Astrocyte of the spinal cord (primary cell): Measurements from ENCODE around the gene PTPRN2.

Experiments used
- DNase-seq: peaks from one replicate; pipeline ENCODE4 v3.0.0; 2011; ENCODE audit warnings: low read depth, low spot score
- H3K4me3 ChIP-seq: 2 replicates; pipeline ENCODE4 v1.5.1; 2011; ENCODE audit warnings: low read depth, mild to moderate bottlenecking, low read length, moderate library complexity
- in situ Hi-C: cut with HindIII; loops from 2 replicates; pipeline ENCODE4 v1.10.0; 2017; ENCODE audit warnings: low sequenced_read_pairs
- TF ChIP-seq, protein P1 (sequence below): IDR thresholded peaks from 2 replicates; pipeline ENCODE4 v1.5.1; 2012; ENCODE audit warnings: low read depth, mild to moderate bottlenecking, low read length, inconsistent platforms

The PTPRN2 gene

GRCh38 chr7:158273138-158273651, 314.4 kb downstream of the PTPRN2 start:
- H3K4me3 ChIP-seq = no peak overlapping the region
- DNase-seq = no peak
- in situ Hi-C loops = no loop called here
- TF ChIP-seq, protein P1, sequence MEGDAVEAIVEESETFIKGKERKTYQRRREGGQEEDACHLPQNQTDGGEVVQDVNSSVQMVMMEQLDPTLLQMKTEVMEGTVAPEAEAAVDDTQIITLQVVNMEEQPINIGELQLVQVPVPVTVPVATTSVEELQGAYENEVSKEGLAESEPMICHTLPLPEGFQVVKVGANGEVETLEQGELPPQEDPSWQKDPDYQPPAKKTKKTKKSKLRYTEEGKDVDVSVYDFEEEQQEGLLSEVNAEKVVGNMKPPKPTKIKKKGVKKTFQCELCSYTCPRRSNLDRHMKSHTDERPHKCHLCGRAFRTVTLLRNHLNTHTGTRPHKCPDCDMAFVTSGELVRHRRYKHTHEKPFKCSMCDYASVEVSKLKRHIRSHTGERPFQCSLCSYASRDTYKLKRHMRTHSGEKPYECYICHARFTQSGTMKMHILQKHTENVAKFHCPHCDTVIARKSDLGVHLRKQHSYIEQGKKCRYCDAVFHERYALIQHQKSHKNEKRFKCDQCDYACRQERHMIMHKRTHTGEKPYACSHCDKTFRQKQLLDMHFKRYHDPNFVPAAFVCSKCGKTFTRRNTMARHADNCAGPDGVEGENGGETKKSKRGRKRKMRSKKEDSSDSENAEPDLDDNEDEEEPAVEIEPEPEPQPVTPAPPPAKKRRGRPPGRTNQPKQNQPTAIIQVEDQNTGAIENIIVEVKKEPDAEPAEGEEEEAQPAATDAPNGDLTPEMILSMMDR = no peak

DNA sequence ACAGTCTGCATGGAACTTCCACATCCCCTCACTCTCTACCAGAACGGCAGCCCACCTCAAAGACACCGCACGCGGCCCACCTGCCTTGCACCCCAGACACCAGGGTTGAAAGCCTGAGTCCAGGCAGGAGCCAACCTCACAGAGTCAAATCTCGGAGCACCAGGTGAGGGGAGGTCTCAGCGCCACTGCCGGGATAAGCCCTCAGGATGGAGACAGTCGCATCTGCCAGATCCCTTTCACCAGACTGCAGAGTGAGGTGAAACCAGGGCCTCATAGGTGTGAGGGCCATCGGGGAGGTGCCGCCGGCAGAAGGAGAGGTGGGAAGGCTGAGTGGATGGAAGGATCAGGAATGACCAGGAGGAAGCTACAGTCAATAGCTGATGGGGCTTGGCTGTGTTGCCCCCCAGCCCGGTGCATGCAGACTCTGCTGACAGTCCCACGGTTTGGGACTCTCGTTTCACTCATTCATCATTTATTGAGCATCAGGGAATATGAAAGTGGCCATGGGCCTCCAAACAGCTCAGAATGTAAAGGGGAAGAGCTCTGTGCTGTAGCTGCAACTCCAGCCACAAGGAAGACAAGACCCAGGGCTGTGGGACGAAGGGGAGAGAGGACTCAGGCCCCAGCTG, 315.0 kb downstream of the PTPRN2 start:
- no peak overlapping the region for H3K4me3 ChIP-seq
- DNase-seq = no peak
- in situ Hi-C loops = no loop called here
- TF ChIP-seq, protein P1 = no peak

- DNase-seq = no peak
- TF ChIP-seq, protein P1 = no peak
- H3K4me3 ChIP-seq = no peak overlapping the region
- in situ Hi-C loops = no loop called here
Observed at GRCh38 chr7:158272091-158272490, 315.5 kb downstream of the PTPRN2 start.

DNA sequence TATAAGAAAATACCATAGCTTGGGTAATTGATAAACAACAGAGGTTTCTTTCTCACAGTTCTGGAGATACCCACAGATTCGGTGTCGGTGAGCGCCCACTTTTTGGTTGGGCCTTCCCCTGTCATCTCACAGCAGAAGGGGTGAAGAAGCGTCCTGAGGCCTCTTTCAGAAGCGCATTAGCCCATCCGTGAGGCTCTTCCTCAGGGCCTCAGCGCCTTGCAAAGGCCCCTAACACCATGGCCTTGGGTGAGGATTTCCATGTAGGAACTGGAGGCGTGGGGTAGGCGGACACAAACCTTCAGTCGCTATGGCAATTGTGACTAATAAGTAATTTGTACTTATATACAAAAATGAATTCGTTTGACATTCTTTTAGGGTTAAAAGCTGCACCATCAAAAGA, 316.0 kb downstream of the PTPRN2 start:
- TF ChIP-seq, protein P1 = no peak
- in situ Hi-C loops = no loop called here
- DNase-seq = no peak
- H3K4me3 ChIP-seq = no peak overlapping the region

- in situ Hi-C loops = no loop called here
- TF ChIP-seq, protein P1 = no peak
- no peak overlapping the region for H3K4me3 ChIP-seq
- no peak for DNase-seq
Observed at GRCh38 chr7:158270856-158271413, 316.7 kb downstream of the PTPRN2 start.

DNA sequence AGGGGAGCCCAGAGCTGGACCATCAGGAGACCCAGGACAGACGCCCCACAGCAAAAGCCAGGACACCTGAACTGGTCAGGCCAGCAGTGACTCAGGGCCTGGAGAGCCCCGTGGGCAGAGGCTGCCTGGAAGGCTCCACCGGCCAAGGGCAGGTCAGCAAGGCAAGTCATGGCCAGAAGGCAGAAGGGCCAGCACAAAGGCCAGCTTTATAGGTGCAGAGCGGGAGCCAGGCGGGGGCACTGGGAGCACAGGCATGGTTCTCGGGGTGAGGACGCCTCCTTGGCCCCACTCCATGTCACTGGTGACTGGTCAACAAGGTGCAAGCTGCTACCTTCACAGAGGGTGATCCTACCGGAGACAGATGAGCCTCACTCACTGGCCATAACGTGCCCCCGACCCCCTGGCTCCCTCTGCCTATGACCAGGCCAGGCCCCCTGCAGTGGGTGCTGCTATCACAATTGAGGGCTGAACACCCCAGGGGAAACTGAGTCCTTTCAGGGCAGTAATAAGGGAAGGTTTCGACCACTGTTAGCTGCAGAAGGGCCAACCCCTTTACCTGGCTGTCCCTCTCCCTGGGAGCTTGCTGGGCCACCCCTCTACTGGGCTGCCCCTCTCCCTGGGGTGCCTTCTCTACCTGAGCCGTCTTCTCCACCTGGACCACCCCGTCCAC, 317.4 kb downstream of the PTPRN2 start:
- no peak overlapping the region for H3K4me3 ChIP-seq
- no peak for DNase-seq
- TF ChIP-seq, protein P1 = no peak
- in situ Hi-C loops = no loop called here
